Amniotic stem cell (primary cell): Measurements from ENCODE around the gene SMCO4.
"Not testable (repeated sequence)": the region's sequence is repeated elsewhere in the genome, so short reads cannot be mapped to it uniquely, and the experiment has no call there.

ENCODE experiments used
- DNase-seq: peaks from one replicate; lab custom pipeline; 2025; lab: John Stamatoyannopoulos, UW

Gene SMCO4

DNA sequence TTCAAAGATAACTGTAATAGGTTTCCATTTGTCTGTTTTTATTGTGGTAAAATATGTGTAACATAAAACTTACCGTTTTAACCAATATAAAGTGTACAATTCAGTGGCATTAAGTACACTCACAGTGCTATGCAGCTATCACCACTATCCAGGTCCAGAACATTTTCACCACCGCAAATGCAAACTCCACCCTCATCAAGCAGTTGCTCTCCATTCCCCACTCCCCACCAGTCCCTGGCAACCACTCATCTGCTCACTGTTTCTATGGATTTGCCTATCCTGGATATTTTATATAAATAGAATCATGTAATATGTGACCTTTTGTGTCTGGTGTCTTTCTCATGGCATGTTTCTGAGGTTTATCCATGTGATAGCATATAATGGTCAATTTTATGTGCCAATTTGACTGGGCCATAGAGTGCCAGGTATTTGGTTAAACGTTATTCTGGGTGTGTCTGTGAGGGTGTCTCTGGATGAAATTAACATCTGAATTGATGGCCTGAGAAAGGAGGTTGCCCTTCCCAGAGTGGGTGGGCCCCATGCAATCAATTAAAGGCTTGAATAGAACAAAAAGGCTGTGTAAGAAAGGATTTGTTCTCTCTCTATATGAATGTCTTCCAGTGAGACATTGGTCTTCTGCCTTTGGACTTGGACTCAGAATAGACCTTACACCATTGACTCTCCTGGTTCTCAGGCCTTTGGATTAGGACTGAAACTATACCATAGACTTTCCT lies 17.2 kb upstream of the SMCO4 start:
- DNase-seq = no peak

DNA sequence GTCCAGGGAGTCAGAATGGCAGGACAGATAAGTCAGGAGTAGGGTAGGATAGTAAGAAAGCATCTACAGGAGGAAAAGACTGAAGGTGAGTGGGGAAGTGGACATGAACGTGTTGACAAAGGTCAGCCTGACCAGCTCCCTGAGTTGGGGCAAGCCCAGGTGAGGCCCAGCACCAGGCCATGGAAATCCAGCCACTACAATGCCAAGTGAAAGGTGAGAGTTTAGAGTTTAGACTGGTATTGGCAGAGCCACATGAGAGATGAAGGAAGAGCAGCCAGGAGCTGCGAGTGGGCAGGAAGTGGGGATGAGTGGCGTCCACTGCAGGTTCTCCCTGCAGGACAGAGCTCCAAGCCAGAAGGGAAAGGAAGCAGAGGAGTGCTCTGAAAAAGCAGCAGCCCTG lies 16.5 kb upstream of the SMCO4 start:
- no peak for DNase-seq

DNA sequence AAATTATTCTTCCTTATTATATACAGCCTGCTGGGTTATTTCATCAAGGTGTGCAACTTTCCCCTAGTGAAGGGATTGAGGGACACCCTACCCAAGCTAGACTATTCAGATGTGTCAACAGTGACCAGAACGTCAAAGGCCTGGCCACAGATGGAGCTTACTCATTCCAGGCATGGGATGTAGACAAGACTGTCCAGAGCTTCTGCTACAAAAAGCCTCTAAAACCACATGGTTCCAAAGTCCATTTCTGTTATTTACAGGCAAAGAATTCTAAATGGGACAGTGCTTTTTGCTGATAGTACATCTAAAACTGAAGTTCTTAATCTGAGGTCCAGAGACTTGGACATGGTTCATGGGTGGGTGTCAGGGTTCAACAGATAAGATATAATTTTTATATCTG lies 9.7 kb upstream of the SMCO4 start:
- no peak for DNase-seq

DNA sequence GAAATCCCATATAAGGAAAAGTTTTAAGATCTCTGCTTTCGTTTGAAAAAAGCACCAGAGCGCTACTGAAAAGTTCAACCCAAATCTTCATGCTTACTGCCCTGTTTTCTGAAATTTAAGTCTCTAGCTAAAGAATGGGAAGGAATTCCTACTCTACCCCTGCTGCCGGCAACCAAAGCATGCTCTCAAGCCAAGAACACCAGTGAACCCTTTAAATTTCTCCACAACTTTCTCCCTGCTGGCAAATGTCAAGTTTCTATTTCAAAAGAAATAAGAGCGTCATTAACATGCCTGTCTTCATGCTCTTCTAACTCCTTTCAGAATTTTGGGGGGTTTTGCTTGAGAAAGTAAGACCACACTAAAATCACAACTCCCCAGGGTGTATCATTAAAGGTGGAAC lies 6.8 kb upstream of the SMCO4 start:
- DNase-seq = no peak

DNA sequence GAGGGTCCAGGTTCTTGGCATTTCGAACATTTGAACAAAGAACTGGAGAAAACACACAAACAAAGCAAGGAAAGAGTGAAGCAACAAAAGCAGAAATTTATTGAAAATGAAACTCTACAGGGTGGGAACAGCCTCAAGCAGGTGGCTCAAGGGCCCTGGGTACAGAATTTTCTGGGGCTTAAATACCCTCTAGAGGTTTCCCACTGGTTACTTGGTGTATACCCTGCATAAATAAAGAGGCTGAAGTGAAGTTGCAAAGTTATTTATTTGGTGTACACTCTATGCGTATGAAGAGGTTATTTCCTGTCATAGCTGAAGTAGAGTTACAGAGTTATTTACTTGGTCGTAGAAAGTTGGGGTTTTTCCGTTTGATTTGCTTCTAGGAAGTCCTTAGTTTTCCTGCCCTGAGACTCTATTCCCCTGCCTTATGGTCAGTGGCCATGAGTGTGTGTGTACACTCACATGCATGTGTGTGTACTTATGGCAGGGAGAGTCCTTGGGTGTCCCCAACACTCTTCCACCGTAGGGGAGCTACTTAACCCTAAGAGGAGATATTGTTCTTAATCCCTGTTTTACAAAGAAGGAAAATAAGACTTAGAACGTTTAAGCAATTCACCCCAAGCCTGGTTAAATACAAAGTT lies 5.6 kb upstream of the SMCO4 start:
- no peak for DNase-seq

DNA sequence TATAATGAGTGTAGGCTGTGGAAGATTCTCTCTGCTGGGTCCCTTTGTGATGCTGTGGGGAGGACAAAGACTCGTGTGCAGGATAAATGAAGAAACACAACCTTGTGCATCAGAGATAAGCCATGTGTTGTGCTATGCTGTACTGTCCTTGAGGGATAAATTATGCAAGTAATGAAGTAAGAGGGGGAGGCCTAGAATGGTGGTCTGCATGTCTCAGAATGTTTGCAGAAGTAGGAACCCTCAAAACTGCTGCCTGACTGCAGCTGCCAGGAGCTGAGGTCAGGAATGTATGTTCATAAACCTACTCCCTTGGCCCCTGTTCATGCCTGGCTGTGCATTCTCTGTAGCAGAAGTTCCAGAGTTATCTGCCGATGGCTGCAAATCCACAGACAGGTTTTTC lies 4.6 kb upstream of the SMCO4 start:
- DNase-seq = no peak

DNA sequence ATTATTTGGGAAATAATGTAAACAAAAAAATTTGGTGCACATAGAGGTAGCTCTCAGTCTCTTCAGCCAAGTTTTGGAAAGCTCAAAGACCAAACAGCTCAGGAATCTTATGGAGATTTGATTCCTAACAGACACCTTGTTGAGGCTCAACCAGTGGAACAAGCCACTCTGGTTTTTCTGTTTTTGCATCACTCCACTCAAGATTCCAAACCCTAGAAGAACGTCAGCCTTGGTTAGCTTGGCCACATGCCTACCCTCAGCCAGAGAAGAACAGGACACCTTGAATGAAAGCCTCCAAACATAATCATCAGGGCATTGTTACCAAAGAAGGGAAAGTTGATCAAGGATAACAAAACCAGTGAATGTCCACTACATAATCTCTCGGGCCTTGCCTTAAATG lies 3.8 kb upstream of the SMCO4 start:
- no peak for DNase-seq

DNA sequence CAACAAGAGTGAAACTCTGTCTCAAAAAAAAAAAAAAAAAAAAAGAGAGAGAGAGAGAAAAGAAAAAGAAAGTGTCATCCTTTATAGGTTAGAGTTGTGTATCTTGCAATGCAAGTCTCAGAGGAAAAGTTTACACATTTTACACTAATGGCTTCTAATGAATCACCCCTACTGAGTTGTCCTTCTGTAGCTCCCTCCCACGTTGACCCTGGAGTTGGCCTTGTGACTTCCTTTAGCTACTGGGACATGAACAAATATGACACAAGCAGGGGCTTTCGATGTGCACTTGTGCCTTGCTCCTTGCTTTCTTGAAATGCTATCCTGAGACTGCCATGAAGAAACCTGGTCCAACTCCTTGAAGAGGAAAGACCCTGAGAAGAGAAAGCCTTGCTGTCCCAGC lies 2.4 kb upstream of the SMCO4 start:
- DNase-seq = no peak

DNA sequence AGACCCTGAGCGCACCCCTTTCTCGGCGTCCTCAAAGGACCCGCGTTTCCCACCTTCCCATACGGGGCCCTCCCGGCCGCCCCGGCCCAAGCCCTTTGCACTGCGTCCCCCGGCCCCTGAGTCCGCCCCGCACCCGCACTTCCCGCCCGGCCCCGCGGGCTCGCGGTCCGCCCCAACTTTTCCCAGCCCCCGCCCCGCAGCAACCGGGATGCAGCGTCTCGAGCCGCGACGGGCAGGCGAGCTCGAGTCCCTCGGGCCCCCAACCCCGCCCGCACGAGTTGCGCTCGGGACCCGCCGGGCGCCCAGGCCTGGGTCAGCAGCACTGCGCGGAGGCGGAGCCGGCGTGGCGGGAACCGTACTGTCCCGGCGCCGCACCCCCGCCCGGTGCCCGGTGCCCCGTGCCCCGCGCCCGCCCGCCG lies 371 bp downstream of the SMCO4 start:
- DNase-seq = no peak

DNA sequence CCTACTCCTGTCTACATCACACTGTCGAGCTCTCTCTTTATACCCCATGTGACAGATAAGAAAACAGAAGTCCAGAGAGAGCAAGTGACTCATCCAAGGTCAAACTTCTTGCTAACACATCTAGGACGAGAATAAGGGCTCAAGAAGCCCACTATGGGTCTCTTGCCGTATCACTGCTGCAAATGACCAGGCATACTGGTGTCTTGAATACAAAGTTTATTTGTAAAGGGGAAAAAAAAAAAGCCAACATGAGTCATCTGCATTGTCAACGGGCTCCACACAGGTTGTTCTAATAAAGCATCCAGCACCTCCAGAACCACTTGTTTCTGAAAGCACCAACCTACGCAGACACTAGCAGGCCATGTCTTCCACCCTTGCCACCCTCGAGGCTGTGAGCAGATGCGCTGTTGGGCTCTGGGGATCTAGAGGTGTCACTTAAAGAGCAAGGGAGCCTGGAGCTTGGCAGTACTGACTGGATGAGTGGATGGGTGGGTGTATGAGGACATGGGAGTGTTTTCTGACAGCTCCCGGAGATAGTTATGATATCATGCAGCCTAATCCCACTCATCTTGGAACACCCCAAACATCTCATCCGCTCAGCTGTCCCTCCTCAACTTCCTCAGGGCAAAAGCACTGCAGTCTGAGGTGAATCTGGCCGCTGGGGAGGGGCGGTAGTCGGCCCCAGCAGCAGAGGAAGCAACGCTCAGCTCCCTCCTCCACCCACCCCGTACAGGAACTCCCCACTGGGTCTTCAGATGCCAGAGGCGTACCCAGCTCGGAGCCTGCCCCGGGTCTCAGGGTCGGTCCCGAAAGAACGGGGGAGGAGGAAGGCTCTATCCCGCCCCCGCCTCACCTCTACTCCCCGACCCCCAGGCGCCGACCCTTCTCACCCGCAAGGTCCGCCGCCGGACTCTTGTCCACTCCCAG lies 1.0 kb downstream of the SMCO4 start:
- DNase-seq = peak; percentile 7

DNA sequence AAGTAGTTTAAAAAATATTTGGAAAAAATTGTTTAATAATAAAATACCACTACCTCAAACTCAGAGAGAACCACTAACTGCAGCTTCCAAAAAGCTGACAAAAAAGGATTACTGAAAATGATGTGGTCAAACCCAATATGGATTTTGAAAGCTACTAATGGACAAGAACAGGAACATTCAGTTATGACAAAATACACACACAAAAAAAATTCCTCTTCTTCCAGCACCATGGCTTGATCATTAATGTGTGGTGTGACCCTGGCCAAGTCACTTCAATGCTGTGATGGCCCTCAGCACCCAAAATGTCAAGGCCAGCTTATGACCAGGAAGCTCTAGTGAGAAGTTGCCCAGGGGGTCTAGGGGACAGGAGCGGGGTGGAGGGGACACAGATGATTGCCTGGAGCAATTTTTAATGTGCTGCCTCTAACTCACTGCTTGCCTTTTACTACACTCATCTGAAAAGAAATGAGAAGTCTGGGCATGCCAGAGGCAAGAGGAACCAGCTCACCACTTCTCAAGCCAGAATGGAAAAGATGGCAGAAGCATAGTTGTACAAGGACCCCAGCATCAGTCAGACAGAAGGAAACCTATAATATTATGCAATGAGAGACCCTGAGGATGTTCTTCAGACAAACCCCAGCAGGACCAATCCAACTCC lies 2.2 kb downstream of the SMCO4 start:
- no peak for DNase-seq

DNA sequence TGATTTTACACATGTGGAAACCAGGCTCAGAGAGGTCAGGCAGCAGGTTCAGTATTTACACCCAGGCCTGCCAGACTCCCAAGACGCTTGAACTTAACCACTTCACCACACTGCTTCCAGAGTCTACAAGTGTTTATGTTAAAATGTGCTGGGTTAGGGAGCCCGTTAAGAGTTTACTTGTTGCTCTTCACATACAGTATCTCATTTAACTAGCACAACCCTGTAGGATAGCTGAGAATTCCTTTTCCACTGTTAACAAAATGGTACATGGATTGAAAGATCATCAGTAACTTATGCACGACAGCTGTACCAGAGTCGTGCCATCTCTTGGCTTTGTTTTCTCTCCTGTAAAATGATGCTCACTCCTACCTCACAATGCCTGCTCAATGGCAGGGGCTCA lies 2.9 kb downstream of the SMCO4 start:
- no peak for DNase-seq

DNA sequence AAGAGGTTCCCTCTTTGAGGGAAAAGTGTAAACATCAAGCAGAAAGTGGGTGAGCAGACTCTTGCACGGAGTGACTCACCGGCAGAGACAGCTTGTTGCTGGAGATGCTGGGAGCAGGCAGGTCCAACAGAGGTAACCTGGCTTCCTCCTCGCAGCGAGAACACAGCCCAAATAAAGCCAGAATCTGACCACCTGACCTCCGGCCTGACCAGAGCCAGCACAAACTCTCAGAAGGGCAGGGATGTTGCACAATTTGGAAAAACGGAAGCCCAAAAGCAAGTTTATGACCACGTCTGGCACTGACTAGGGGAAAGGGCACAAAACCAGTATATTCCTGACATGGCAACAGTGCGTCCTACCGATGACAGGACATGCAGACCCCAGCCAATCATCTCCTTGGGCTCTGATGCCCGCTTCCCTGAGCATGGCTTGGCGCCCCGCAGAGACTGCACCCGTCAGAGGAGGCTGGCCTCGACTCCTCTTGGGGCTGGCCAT lies 5.4 kb downstream of the SMCO4 start:
- no peak for DNase-seq

DNA sequence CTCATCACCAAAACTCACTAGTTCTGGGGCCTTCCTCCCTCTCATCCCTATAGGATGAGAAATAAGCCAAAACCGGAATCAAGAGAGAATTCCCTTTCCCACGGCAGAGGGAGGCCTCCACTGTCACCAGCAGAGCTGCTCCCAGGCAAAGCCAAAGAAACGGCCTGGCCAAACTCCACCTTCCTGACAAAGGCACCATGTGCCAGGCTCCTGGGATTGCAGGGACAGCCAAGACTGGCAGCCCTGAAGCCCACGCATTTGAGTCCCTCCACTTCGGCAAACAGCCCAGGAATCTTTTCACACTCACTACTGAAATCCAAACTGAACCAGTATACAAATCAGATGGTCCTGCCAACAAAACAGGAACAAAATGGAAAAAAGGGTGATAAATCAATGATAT lies 6.1 kb downstream of the SMCO4 start:
- DNase-seq = no peak

DNA sequence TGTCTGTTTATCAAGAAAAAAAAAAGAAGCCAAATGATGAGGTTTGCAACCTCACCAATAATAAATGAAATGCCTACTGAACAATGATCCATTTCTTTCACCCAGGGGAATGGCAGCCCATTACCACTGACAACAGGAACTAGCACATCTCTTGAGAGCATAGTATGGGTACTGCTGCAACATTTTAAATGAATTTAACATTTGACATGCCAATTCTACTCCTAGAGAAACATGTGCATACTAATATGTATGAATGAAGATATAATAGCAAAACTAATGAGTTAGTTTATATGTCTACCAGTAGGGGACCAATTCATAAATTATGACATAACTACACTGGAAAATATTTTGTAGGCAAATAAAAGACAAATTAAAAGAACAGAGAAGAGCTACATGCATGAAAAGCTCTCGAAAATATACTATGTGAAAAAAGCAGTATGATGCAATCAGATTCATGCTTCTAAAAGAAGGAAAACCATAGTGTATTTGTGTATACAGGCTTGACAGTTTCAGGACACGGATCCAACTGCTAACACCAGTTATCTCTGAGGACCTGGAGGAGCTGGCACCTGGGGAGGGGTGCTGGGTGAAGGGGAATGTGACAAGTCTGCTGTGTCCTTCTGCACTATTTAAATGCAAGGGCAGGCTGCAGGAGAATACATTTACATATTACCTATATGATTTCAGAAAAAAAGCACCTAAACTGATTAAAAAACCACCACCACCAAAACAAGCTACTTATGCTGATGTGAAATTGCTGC lies 6.9 kb downstream of the SMCO4 start:
- no peak for DNase-seq

DNA sequence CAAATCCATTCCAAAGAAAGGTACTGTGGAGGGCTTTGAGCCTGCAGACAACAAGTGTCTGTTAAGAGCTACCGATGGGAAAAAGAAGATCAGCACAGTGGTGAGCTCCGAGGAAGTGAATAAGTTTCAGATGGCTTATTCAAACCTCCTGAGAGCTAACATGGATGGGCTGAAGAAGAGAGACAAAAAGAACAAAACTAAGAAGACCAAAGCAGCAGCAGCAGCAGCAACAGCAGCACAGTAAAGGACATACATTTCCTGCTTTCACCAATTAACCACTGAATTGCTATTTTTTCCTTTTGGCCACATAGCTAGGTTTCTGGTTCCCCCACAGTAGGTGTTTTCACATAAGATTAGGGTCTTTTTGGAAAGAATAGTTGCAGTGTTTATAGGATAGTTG lies 7.6 kb downstream of the SMCO4 start:
- not testable (repeated sequence) for DNase-seq

DNA sequence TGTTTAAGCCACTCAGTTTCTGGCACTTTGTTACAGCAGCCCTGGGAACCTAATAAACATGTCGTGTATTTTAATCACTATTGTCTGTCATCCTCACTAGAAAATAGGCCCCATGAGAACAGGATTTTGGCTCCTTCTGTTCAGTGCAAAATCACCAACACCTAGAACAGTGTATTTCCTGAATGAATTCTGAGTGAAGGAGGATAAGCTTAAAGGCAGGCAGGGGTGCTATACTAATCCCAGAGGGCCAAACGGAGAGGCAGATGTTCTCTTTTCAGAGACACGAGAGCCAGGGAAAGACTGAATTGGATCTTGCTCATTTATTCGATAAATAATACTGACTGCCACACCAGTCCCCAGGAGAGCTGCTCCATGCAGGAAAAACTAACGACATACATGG lies 10.4 kb downstream of the SMCO4 start:
- DNase-seq = no peak

DNA sequence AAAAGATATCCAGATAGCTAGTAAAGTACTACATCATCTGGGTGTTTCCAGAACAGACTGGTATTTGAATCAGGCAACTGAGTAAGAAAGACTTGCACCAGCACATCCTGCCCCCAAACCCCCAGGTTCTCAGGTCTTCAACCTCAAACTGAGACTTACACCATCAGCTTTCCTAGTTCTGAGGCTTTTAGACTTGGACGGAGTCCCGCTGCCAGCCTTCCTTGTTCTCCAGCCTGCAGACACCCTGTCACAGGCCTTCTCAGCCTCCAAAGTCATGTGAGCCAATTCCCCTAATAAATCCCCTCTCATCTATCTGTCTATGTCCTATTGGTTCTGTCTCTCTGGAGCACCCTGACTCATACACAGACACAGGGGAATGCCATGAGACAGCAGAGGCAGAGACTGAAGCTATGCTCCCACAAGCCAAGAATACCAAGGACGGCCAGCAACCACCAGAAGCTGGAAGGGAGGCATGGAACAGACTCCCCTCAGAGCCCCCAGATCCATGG lies 10.9 kb downstream of the SMCO4 start:
- DNase-seq = no peak

DNA sequence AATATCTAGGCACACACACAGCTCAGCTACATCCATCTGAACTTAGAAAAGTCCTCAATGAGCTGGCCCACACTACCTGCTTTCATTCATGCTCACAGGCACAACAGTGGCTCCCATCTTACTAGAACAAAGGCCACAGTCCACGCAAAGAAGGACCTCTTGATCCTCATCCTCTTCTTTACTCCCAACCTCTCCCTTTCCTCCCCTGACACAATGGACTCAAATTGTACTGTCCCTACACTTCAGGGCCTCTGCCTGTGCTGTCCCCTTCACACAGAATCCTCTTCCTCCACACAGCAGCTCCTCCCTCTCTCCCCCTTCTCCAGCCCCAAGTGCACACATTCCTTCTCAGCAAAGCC lies 12.7 kb downstream of the SMCO4 start:
- DNase-seq = no peak

DNA sequence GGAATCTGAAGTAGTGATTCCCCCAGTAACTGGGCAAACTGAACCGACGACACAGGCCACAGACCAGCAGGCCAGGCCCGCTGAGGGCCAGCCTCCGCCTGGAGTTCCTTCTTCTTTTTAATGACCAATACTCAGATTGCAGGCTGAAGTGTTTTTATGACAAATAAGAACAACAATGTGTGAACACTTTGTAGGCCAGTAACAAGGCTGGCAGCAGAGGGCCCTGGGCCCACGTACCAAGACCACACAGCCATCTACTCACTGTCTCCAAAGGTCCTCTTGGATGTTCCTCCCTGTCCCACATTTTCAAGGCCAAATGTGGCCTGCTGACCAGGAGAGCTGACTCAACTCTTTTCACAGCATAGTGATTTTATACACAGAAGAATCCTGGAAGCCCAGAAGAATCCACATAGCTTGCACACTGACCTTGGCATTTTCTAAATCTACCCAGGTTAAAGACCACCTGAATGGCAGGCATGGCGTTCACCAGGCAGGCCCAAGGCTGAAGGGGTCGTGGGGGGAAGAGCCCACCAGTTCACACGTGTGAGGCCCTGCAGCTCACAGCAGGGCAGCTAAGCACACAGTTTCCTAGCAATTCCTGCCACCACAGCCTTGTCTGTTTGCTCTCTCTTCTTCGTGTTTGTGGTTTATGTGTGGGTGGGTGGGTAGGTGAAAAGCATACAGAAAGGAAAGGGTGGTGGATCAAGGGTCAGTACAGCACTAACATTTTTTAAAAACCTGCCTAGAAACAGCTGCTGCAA lies 13.3 kb downstream of the SMCO4 start:
- DNase-seq = no peak
